ENCODE data around the gene CBR4. TPM values are rescaled to one million over a fixed set of nuclear protein-coding genes. Genes with fewer than 3 reads are reported as not detected.

Gene CBR4
- total RNA-seq, 4 donors from 2014 or later = 9.3 to 15.8 (median 12.4) TPM

DNA sequence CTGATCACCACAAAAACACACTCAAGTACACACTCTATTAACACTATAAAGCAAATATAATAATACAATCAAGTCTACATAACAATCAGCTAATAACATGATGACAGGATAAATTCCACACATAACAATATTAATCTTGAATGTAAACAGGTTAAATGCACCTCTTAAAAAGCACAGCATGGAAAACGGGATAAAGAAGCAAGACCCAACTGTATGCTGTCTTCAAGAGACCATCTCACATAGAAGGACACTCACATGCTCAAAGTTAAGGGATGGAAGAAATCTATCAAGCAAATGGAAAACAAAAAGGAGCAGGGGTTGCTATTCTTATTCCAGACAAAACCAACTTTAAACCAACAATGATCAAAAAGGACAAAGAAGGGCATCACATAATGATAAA is 28.1 kb downstream of the CBR4 start:
- H3K9me3 ChIP-seq = peaks cover 0 to 16% (median 8%) of the 10 kb centered on the region in 4 donors
- no peaks in the 10 kb centered on the region for H3K27me3 ChIP-seq
- intact Hi-C loops (cut with DNase I) = no loop called here
- H3K36me3 ChIP-seq = peaks cover 8 to 61% (median 22%) of the 10 kb centered on the region in 4 donors
- DNase-seq (ENCODE audit: extremely low spot score) = no peak
- TF ChIP-seq POLR2AphosphoS5 (IDR thresholded peaks at IDR 0.05) = no peak
- no peak for TF ChIP-seq POLR2A (IDR thresholded peaks at IDR 0.05; ENCODE audit: low read depth)
- TF ChIP-seq, protein P1, sequence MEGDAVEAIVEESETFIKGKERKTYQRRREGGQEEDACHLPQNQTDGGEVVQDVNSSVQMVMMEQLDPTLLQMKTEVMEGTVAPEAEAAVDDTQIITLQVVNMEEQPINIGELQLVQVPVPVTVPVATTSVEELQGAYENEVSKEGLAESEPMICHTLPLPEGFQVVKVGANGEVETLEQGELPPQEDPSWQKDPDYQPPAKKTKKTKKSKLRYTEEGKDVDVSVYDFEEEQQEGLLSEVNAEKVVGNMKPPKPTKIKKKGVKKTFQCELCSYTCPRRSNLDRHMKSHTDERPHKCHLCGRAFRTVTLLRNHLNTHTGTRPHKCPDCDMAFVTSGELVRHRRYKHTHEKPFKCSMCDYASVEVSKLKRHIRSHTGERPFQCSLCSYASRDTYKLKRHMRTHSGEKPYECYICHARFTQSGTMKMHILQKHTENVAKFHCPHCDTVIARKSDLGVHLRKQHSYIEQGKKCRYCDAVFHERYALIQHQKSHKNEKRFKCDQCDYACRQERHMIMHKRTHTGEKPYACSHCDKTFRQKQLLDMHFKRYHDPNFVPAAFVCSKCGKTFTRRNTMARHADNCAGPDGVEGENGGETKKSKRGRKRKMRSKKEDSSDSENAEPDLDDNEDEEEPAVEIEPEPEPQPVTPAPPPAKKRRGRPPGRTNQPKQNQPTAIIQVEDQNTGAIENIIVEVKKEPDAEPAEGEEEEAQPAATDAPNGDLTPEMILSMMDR (IDR thresholded peaks at IDR 0.05) = no peak
- no peak for TF ChIP-seq EP300 (IDR thresholded peaks at IDR 0.05)
- no peak overlapping the region for H3K27ac ChIP-seq (replicated peaks in 1 of 4)
- H3K4me1 ChIP-seq = no peaks in the 10 kb centered on the region
- WGBS = 90% methylated on average over 1 of the region's 1 CpG
- H3K4me3 ChIP-seq = no peak overlapping the region

DNA sequence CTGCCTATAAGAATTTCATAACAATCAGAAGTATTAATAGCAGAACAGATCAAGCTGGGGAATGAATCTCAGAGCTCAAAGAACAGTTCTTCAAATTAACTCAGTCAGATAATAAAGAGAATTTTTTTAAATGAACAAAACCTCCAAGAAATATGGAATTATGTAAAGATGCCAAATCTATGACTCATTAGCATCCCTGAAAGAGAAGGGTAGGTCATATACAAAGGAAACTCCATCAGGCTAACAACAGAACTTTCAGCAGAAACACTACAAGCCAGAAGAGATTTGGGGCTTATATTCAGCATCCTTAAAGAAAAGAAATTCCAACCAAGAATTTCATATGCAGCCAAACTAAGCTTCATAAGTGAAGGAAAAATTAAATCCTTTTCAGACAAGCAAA is 28.6 kb downstream of the CBR4 start:
- no peak overlapping the region for H3K4me3 ChIP-seq
- DNase-seq (ENCODE audit: extremely low spot score) = no peak
- no peaks in the 10 kb centered on the region for H3K4me1 ChIP-seq
- H3K9me3 ChIP-seq = peaks cover 0 to 16% (median 8%) of the 10 kb centered on the region in 4 donors
- intact Hi-C loops (cut with DNase I) = no loop called here
- peaks cover 4 to 62% (median 17%) of the 10 kb centered on the region in 4 donors for H3K36me3 ChIP-seq
- TF ChIP-seq POLR2A (IDR thresholded peaks at IDR 0.05; ENCODE audit: low read depth) = no peak
- no peak for TF ChIP-seq EP300 (IDR thresholded peaks at IDR 0.05)
- TF ChIP-seq, protein P1 (IDR thresholded peaks at IDR 0.05) = no peak
- no peak for TF ChIP-seq POLR2AphosphoS5 (IDR thresholded peaks at IDR 0.05)
- H3K27me3 ChIP-seq = no peaks in the 10 kb centered on the region
- H3K27ac ChIP-seq (replicated peaks in 1 of 4) = no peak overlapping the region

DNA sequence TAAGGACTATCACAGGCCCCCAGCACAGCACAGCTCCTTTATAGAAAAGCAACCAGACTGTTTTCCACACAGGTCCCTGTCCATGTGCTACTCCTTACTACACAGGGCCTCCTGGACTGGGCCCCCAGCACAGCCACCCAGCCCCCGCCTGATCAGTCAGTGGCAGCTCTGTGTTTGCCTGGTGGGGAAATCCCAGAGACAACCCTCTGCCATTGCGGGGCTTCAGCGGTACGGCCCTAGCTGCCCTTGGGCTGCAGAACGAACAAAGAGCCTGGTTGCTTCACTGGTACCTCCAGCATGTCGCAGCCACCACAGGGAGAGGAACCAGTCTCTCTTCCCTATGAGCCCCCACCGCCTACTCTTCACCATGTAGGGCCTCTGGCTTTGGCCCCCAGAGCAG is 30.7 kb downstream of the CBR4 start:
- peaks cover 0 to 16% (median 8%) of the 10 kb centered on the region in 4 donors for H3K9me3 ChIP-seq
- WGBS = 100% methylated on average over 3 of the region's 7 CpGs
- peaks cover 6 to 62% (median 22%) of the 10 kb centered on the region in 4 donors for H3K36me3 ChIP-seq
- TF ChIP-seq POLR2A (IDR thresholded peaks at IDR 0.05; ENCODE audit: low read depth) (no peak), POLR2AphosphoS5 (IDR thresholded peaks at IDR 0.05) (no peak), EP300 (IDR thresholded peaks at IDR 0.05) (no peak)
- TF ChIP-seq, protein P1 (IDR thresholded peaks at IDR 0.05) = no peak
- no peak overlapping the region for H3K4me3 ChIP-seq
- no peak overlapping the region for H3K27ac ChIP-seq (replicated peaks in 1 of 4)
- intact Hi-C loops (cut with DNase I) = no loop called here
- H3K27me3 ChIP-seq = no peaks in the 10 kb centered on the region
- DNase-seq (ENCODE audit: extremely low spot score) = no peak
- H3K4me1 ChIP-seq = no peaks in the 10 kb centered on the region

DNA sequence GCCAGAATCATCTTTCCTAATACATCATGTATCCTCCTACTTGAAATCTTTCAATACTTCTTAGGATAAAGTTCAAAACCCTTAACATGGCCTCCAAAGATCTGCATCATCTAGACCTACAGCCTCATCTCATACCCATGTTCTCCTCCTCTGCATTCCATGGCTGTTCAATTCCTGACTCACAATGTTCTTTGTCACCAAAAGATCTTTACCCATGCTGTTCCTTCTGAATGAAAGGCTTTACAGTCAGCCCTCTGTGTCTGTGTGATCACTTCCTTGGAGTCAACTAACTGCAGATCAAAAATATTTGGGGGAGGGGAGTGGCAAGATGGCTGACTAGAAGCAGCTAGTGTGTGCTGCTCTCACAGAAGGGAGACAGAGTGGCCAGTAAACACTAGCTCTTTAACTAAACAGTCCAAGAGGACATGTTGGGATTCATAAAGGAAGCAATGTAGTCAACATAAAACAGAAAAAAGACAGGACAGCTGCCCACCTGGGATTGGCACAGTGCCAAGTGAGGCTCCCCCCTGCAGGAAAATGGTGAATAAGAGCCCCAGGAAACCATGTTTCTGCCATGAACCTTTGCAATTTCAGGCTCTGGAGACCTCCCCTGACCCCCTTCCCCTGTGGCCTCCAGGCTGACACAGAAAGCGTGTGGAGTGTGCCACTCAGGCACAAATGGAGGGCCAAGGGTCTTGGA is 31.9 kb downstream of the CBR4 start:
- no peak for DNase-seq (ENCODE audit: extremely low spot score)
- peaks cover 0 to 16% (median 6%) of the 10 kb centered on the region in 4 donors for H3K9me3 ChIP-seq
- H3K4me3 ChIP-seq = no peak overlapping the region
- TF ChIP-seq POLR2A (IDR thresholded peaks at IDR 0.05; ENCODE audit: low read depth) = no peak
- no peak for TF ChIP-seq EP300 (IDR thresholded peaks at IDR 0.05)
- TF ChIP-seq, protein P1 (IDR thresholded peaks at IDR 0.05) = no peak
- no peak for TF ChIP-seq POLR2AphosphoS5 (IDR thresholded peaks at IDR 0.05)
- WGBS = 83% methylated on average over 1 of the region's 1 CpG
- H3K27me3 ChIP-seq = no peaks in the 10 kb centered on the region
- intact Hi-C loops (cut with DNase I) = no loop called here
- peaks cover 6 to 54% (median 22%) of the 10 kb centered on the region in 4 donors for H3K36me3 ChIP-seq
- no peaks in the 10 kb centered on the region for H3K4me1 ChIP-seq
- H3K27ac ChIP-seq (replicated peaks in 1 of 4) = no peak overlapping the region
